Myocyte (in vitro differentiated cells): ENCODE results near the gene SEC14L3. TPM values are rescaled to one million over a fixed set of nuclear protein-coding genes. Genes with fewer than 3 reads are reported as not detected.

Experiments used
- DNase-seq: peaks from one replicate; pipeline ENCODE4 v3.0.0-alpha.2; 2012; ENCODE audit warnings: low read depth
- polyA plus RNA-seq: library from polyadenylated mRNA; unstranded; fragments of >200 nt; gene quantifications from one replicate; pipeline ENCODE4 v1.2.1, GENCODE V29; 2012; ENCODE audit warnings: missing spikeins
- total RNA-seq: library from RNA; depleted of rRNA; stranded (reverse); fragments of >200 nt; gene quantifications from 2 replicates; pipeline ENCODE4 v1.2.3, GENCODE V29; 2014

SEC14L3 gene
- total RNA-seq, result not detected in 2 replicates
- polyA plus RNA-seq, result not detected

- no peak for DNase-seq
Measured at GRCh38 chr22:30471616-30472318, at the start of gene SEC14L3. Gene SEC14L3, minus strand, starts transcription at chr22:30472017. Its CDS starts 59 bp downstream, at chr22:30471958.

- no peak for DNase-seq
Measured at GRCh38 chr22:30519842-30520425, 48.1 kb upstream of the SEC14L3 start.

GRCh38 chr22:30516731-30517130, 44.9 kb upstream of the SEC14L3 start:
- DNase-seq, result no peak

DNA sequence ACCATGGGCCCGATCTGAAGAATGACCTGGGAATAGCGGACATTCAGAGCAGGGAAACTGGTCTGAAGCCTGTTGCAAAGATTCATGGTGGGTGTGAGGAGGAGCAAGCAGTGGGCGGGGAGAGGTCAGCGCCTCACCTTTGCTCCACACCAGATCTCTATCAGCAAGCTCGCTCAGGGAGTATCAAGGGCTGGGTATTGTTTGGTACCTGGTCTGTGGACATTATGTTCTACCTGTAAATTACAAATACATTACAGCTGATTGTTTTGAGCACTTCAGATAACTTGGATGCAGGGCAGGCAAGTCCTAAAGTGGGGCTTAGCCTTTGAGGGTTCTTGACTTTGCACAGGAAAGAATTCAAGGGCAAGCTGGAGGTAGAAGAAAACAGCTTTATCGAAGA, 44.5 kb upstream of the SEC14L3 start:
- no peak for DNase-seq

- DNase-seq, result no peak
Measured at GRCh38 chr22:30514252-30514651, 42.4 kb upstream of the SEC14L3 start.

DNA sequence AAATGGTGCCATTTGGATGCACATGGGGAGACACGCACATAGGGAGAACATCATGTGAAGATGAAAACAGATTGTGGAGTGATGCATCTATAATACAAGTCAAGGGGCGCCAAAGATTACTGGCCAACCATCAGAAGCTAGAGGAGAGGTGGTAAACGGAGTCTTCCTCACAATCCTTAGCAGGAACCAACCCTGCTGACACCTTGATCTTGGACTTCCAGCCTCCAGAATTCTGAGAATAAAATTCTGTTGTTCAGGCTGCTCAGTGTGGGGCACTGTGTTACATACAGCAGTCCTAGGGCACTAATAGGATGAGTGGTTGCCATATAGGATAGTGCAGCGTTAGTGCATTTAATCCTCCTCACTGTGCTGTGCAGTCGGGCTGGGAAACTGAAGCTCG, 41.6 kb upstream of the SEC14L3 start:
- DNase-seq, result no peak

DNA sequence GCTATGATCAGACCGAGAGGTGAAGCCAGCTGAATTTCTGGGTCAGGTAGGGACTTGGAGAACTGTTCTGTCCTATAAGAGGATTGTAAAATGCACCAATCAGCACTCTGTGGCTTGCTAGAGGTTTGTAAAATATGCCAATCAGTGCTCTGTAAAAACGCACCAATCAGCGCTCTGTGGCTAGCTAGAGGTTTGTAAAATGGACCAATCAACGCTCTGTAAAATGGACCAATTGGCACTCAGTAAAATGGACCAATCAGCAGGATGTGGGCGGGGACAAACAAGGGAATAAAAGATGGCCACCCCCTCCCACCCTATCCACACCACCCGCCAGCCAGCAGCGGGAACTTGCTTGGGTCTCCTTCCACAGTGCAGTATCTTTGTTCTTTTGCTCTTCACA, 40.1 kb upstream of the SEC14L3 start:
- no peak for DNase-seq

DNA sequence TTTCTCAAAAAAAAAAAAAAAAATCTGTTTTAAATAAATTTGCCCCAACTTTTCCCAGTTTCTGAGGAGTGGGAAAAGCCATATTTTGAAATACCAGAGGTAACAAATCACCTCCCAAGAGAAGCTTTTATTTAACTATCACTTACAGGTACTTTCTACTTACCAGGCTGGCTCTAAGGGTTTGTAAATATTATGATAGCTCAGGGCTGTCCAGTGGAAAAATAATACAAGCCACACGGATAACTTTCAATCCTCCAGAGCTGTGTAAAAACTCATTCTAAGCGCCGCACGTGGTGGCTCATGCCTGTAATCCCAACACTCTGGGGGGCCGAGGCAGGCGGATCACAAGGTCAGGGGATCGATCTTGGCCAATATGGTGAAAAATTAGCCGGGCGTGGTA, 39.3 kb upstream of the SEC14L3 start:
- no peak for DNase-seq

- DNase-seq, result no peak
Measured at GRCh38 chr22:30508216-30508615, 36.4 kb upstream of the SEC14L3 start.

GRCh38 chr22:30507670-30508069, 35.9 kb upstream of the SEC14L3 start:
- no peak for DNase-seq

- DNase-seq, result no peak
Measured at GRCh38 chr22:30506507-30506968, 34.7 kb upstream of the SEC14L3 start.

DNA sequence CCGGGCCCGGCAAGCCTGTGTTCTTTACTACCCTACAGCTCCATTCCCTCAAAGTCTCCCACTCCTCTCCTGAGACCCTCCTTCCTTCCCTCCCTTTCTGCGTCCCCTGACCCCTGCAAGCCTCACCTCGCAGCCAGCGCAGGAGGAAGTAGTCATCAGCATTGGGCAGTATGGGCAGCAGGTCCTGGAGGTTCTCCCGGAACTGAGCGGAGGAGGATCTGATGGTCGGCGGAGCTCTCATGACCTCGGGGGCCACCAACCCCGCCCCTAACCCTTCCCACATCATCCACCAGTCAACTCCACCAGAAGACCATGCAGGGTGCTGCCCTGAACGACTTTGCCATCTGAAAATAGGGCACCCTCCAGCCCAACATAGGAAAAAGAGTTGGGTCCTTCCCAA, 31.7 kb upstream of the SEC14L3 start:
- DNase-seq, result no peak

GRCh38 chr22:30502911-30503310, 31.1 kb upstream of the SEC14L3 start:
- DNase-seq, result no peak

DNA sequence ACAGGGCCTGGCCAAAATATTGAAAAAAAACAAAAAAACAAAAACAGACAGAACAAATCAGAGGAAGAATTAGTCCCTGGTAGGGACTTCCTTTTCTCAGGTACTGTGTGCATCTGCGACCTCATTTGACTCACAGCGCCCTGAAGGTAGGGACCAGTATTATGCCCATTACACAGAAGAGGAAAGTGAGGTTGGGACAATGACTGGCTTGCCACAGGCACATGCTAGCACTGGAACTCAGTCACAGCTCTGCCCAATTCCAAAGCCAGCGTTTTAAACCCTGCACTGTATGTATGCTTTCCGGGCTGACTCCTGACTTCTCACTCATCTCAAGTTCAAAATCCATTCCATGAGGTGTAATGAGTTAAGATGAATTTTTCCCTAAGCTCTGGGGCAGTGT, 30.3 kb upstream of the SEC14L3 start:
- DNase-seq, result no peak

DNA sequence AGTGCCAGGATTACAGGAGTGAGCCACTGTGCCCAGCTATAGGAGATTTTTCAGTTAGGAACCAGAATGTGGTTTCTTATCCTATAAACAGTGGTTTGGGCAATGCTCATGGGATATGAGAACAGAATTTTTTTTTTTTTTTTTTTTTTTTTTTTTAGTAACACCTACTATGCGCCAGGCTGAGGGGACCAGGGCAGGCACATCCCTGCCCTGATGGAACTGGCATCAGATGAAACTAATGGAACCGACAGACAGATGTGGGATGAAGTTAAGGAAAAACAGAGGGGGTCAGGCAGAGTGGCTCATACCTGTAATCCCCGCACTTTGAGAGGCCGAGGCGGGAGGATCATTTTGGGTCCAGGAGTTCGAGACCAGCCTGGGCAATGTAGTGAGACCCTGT, 28.8 kb upstream of the SEC14L3 start:
- no peak for DNase-seq

- no peak for DNase-seq
Measured at GRCh38 chr22:30497466-30498150, 25.8 kb upstream of the SEC14L3 start.

DNA sequence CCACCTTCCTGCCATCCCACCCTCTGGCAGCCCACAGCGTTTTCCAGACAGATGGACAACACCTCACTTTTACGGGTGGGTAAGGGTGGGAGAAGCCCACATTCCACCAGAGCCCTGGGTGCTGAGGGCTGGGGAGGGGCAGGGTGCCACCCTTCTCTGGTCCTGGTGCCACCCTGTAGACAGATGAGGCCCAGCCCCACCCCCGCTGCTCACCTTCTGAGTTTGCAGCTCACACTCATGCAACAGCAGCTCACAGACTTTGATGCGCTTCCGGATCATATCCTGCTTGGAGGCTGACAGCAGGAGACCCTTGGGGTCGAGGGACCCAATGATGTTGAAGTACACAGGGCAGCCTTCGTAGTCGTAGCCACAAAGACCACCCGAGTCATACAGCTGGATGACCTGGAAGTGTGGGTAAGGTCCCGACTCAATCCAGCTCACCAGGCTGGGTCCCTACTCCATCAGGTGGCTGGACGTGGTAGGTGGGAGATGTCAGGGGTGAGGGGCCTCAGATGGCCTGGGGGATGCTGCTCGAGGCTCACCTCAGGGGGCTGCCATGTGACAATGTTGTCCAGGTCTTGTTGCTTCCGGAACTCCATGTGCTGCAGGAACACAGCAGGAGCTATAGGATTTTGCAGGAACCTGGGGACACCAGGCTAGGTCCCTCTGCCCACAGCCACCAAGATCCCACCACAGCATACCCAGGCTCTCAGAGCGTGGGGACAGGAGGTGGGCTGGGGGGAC, 23.4 kb upstream of the SEC14L3 start:
- no peak for DNase-seq

- no peak for DNase-seq
Measured at GRCh38 chr22:30492144-30492543, 20.3 kb upstream of the SEC14L3 start.

DNA sequence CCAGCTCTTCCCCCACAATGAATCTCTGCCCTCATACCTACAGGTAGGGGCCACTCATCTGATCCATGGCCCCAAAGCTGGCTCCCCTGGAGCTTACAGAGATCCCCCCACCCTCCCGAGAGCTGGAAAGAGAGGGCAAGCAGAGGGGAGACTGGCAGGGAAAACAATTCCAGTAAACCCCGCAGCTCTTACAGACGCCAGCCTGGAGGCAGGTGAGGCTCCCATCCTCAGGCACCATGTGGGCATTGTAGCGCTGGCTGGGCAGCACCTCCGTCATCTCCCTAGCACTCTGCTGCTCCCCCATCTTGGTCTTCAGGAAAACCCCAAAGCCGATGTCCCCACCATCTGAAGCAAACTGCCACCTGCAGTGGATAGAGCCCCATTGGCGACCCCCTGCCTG, 19.6 kb upstream of the SEC14L3 start:
- no peak for DNase-seq

GRCh38 chr22:30490399-30490798, 18.6 kb upstream of the SEC14L3 start:
- no peak for DNase-seq

DNA sequence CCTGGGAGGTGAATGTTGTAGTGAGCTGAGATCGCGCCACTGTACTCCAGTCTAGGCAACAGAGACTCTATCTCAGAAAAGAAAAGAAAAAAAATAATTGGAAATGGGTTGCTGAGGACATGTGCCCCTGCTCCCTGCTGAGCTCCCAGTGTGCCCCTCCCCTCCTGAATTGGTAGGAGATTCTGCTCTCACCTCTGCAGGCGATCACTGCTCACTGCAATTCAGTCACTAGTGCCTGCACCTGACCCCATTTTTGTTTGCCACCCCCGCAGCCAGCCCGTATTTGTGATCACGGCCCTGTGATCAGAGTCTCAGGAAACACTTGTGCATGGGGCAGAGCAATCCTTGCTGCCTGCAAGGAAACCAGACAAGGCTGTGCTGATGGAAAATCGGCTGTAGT, 16.3 kb upstream of the SEC14L3 start:
- no peak for DNase-seq

GRCh38 chr22:30486661-30487115, 14.9 kb upstream of the SEC14L3 start:
- DNase-seq, result no peak
